ENCODE results near the gene FSCN2. TPM values are rescaled to one million over a fixed set of nuclear protein-coding genes. Genes with fewer than 3 reads are reported as not detected.

FSCN2 gene
- polyA plus RNA-seq, 1 of the 3 experiments (the other 2 are of a cell fraction), result 2.1 TPM

DNA sequence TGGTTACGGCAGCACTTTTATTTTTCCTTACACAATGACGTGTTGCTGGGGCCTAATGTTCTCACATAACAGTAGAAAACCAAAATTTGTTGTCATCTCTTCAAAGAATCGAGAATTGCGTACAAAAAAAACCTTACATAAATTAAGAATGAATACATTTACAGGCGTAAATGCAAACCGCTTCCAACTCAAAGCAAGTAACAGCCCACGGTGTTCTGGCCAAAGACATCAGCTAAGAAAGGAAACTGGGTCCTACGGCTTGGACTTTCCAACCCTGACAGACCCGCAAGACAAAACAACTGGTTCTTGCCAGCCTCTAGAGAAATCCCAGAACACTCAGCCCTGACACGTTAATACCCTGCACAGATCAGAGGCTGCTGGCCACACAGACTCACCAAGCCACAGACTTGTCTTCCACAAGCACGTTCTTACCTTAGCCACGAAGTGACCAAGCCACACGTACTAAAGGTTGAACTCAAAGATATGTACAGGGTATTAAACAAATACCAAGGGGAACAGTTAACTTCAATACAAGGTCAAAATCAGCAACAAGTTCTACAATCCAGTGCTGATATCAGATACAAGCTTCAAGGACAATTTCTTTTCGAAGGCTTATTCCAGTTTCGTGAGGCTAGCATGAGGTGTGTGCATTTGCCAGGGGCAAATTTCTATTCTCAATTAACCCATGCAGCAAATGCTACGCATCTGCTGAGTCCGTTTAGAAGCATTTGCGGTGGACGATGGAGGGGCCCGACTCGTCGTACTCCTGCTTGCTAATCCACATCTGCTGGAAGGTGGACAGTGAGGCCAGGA lies 18.0 kb upstream of the FSCN2 start (continued):
- 0 out of 2 replicates have a peak, but pooled peaks have one; percentile 17 for TF ChIP-seq MXI1 (IDR thresholded peaks at IDR 0.05; ENCODE audit: low read depth, low read length)
- no peak for TF ChIP-seq EZH2phosphoT487 (IDR thresholded peaks at IDR 0.05; ENCODE audit: borderline replicate concordance, low read depth)
- TF ChIP-seq EP300 (IDR thresholded peaks at IDR 0.05; ENCODE audit: borderline replicate concordance in 1 of 2, low read depth in 1 of 2, low read length in 1 of 2), result no peak
- no peak for TF ChIP-seq RXRA (IDR thresholded peaks at IDR 0.05; ENCODE audit: borderline replicate concordance, low read depth)
- TF ChIP-seq JUND (IDR thresholded peaks at IDR 0.05), result peak; percentile 23; the same call in 1 of the 2 replicates
- peak; percentile 31 for TF ChIP-seq POLR2AphosphoS5 (IDR thresholded peaks at IDR 0.05; ENCODE audit: low read depth, low read length)
- TF ChIP-seq RAD21 (IDR thresholded peaks at IDR 0.05; ENCODE audit: low read length), result no peak
- TF ChIP-seq, protein P1, sequence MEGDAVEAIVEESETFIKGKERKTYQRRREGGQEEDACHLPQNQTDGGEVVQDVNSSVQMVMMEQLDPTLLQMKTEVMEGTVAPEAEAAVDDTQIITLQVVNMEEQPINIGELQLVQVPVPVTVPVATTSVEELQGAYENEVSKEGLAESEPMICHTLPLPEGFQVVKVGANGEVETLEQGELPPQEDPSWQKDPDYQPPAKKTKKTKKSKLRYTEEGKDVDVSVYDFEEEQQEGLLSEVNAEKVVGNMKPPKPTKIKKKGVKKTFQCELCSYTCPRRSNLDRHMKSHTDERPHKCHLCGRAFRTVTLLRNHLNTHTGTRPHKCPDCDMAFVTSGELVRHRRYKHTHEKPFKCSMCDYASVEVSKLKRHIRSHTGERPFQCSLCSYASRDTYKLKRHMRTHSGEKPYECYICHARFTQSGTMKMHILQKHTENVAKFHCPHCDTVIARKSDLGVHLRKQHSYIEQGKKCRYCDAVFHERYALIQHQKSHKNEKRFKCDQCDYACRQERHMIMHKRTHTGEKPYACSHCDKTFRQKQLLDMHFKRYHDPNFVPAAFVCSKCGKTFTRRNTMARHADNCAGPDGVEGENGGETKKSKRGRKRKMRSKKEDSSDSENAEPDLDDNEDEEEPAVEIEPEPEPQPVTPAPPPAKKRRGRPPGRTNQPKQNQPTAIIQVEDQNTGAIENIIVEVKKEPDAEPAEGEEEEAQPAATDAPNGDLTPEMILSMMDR (IDR thresholded peaks at IDR 0.05), result no peak
- TF ChIP-seq, protein P2, sequence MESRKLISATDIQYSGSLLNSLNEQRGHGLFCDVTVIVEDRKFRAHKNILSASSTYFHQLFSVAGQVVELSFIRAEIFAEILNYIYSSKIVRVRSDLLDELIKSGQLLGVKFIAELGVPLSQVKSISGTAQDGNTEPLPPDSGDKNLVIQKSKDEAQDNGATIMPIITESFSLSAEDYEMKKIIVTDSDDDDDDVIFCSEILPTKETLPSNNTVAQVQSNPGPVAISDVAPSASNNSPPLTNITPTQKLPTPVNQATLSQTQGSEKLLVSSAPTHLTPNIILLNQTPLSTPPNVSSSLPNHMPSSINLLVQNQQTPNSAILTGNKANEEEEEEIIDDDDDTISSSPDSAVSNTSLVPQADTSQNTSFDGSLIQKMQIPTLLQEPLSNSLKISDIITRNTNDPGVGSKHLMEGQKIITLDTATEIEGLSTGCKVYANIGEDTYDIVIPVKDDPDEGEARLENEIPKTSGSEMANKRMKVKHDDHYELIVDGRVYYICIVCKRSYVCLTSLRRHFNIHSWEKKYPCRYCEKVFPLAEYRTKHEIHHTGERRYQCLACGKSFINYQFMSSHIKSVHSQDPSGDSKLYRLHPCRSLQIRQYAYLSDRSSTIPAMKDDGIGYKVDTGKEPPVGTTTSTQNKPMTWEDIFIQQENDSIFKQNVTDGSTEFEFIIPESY (IDR thresholded peaks at IDR 0.05; ENCODE audit: borderline replicate concordance, low read depth), result no peak
- TF ChIP-seq ELF1 (IDR thresholded peaks at IDR 0.05), result no peak; the same call in 1 of the 2 replicates

DNA sequence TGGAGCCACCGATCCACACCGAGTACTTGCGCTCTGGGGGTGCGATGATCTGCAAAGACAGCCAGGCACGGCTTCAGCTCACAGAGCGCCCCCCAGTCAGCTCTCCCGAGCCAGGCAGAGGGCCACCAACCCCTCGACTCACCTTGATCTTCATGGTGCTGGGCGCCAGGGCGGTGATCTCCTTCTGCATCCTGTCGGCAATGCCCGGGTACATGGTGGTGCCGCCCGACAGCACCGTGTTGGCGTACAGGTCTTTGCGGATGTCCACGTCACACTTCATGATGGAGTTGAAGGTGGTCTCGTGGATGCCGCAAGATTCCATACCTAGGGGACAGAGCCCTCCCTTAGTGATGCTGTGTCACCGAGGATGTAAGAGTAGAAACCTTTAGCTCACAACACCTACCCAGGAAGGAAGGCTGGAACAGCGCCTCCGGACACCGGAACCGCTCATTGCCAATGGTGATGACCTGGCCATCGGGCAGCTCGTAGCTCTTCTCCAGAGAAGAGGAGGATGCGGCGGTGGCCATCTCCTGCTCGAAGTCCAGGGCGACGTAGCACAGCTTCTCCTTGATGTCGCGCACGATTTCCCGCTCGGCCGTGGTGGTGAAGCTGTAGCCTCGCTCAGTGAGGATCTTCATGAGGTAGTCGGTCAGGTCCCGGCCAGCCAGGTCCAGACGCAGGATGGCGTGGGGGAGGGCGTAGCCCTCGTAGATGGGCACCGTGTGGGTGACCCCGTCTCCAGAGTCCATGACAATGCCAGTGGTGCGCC lies 17.2 kb upstream of the FSCN2 start:
- TF ChIP-seq SIN3A (IDR thresholded peaks at IDR 0.05; ENCODE audit: borderline replicate concordance, low read depth, low read length), result peak; percentile 65; the same call in 1 of the 2 replicates
- no peak for TF ChIP-seq FOXJ3 (CRISPR knock-in tag; IDR thresholded peaks at IDR 0.05)
- 0 out of 2 replicates have a peak, but pooled peaks have one; percentile 11 for TF ChIP-seq MXI1 (IDR thresholded peaks at IDR 0.05; ENCODE audit: low read depth, low read length)
- no peak for TF ChIP-seq ELF1 (IDR thresholded peaks at IDR 0.05)
- peak; percentile 38 for TF ChIP-seq TAF1 (IDR thresholded peaks at IDR 0.05; ENCODE audit: borderline replicate concordance, low read depth, low read length)
- TF ChIP-seq POLR2AphosphoS5 (IDR thresholded peaks at IDR 0.05; ENCODE audit: low read depth, low read length), result peak; percentile 38; the same call in 1 of the 2 replicates
- TF ChIP-seq, protein P3, sequence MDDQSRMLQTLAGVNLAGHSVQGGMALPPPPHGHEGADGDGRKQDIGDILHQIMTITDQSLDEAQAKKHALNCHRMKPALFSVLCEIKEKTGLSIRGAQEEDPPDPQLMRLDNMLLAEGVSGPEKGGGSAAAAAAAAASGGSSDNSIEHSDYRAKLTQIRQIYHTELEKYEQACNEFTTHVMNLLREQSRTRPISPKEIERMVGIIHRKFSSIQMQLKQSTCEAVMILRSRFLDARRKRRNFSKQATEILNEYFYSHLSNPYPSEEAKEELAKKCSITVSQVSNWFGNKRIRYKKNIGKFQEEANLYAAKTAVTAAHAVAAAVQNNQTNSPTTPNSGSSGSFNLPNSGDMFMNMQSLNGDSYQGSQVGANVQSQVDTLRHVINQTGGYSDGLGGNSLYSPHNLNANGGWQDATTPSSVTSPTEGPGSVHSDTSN (IDR thresholded peaks at IDR 0.05), result peak; percentile 6; the same call in 1 of the 2 replicates
- TF ChIP-seq, protein P4, sequence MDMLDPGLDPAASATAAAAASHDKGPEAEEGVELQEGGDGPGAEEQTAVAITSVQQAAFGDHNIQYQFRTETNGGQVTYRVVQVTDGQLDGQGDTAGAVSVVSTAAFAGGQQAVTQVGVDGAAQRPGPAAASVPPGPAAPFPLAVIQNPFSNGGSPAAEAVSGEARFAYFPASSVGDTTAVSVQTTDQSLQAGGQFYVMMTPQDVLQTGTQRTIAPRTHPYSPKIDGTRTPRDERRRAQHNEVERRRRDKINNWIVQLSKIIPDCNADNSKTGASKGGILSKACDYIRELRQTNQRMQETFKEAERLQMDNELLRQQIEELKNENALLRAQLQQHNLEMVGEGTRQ (IDR thresholded peaks at IDR 0.05; ENCODE audit: borderline replicate concordance, low read depth, low read length), result no peak
- TF ChIP-seq, protein P5, sequence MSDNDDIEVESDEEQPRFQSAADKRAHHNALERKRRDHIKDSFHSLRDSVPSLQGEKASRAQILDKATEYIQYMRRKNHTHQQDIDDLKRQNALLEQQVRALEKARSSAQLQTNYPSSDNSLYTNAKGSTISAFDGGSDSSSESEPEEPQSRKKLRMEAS (IDR thresholded peaks at IDR 0.05; ENCODE audit: low read depth), result peak; percentile 16; the same call in 1 of the 2 replicates
- H3K4me1 ChIP-seq (ENCODE audit: control insufficient read depth in 1 of 2, insufficient read depth in 2 of 2, low read depth in 1 of 2, low read length in 1 of 2), result peaks cover 2 to 45% of the 10 kb centered on the region in 2 experiments; a peak in 2 of 4 replicates
- H3K9me3 ChIP-seq, result no peaks in the 10 kb centered on the region
- H3K4me3 ChIP-seq (ENCODE audit: low read depth in 2 of 2, low read length in 1 of 2), result peak overlapping the region; percentile 70 to 91
- H3K9ac ChIP-seq, result peak overlapping the region; percentile 81
- POLR2A ChIA-PET, result interaction anchor here (0.6 to 2.2 kb wide), 5 partner anchors 16 to 164 kb away, joined by 3 to 12 read pairs (median 4); partner anchors contain the start of gene FAAP100
- H4K20me1 ChIP-seq (ENCODE audit: insufficient read depth), result peaks cover 64% of the 10 kb centered on the region
- no peaks in the 10 kb centered on the region for H3K9me2 ChIP-seq
- CTCF ChIA-PET, result interaction anchor here (0.6 to 4.2 kb wide), 11 partner anchors 14 to 368 kb away, joined by 3 to 20 read pairs (median 4); no protein-coding TSS in a partner anchor
- H3F3A ChIP-seq (replicated peaks; ENCODE audit: insufficient read depth), result peaks cover 86% of the 10 kb centered on the region
- no peak for DNase-seq
- H3K4me2 ChIP-seq, result peak overlapping the region; percentile 93
- peak overlapping the region; percentile 67 to 88; a peak in 3 of 4 replicates for H3K27ac ChIP-seq (ENCODE audit: low read depth in 2 of 2, low read length in 1 of 2)
- under 1% methylated on average over 34 of the region's 48 CpGs for WGBS (ENCODE audit: low lambda C conversion rate)
- H2AFZ ChIP-seq (ENCODE audit: low read depth), result no peak overlapping the region
- peaks cover 72% of the 10 kb centered on the region for H3K79me2 ChIP-seq (ENCODE audit: insufficient read depth)
- H3K36me3 ChIP-seq (replicated peaks in 1 of 2; ENCODE audit: control insufficient read depth in 1 of 2, insufficient read depth in 2 of 2, low read length in 1 of 2), result peaks cover 32 to 42% of the 10 kb centered on the region in 2 experiments
- no peaks in the 10 kb centered on the region for H3K27me3 ChIP-seq (ENCODE audit: insufficient read depth)

Data from SK-N-SH (cell line).